ENCODE measurements around the gene THRAP3.

GRCh38 chr1:36274201-36274600, 50.0 kb downstream of the THRAP3 start:
- TF ChIP-seq POLR2AphosphoS5 (IDR thresholded peaks at IDR 0.05; ENCODE audit: borderline replicate concordance, low read depth, low read length) (no peak), EZH2 (IDR thresholded peaks at IDR 0.05) (no peak)
